Jurkat, Clone E6-1 (cell line): Measurements from ENCODE around the gene ADGRG7.

Experiments
- DNase-seq: peaks from one replicate; pipeline ENCODE4 v3.0.0-alpha.2; 2011; ENCODE audit warnings: low read depth, low spot score
- H3K4me3 ChIP-seq: 2 replicates; pipeline ENCODE4 v1.5.1; 2011; ENCODE audit warnings: mild to moderate bottlenecking, low read length, control low read depth, moderate library complexity

The ADGRG7 gene

GRCh38 chr3:100719136-100719535 lies 109.7 kb downstream of the ADGRG7 start:
- no peak for DNase-seq
- no peak overlapping the region for H3K4me3 ChIP-seq

- no peak overlapping the region for H3K4me3 ChIP-seq
- no peak for DNase-seq
Observed at GRCh38 chr3:100720426-100720825, 111.0 kb downstream of the ADGRG7 start.

- no peak overlapping the region for H3K4me3 ChIP-seq
- DNase-seq: no peak
Observed at GRCh38 chr3:100725935-100726513, 116.6 kb downstream of the ADGRG7 start.

GRCh38 chr3:100726706-100727105 lies 117.3 kb downstream of the ADGRG7 start:
- no peak for DNase-seq

GRCh38 chr3:100730524-100730923 lies 121.1 kb downstream of the ADGRG7 start:
- DNase-seq: no peak
- no peak overlapping the region for H3K4me3 ChIP-seq

More at GRCh38 chr3:100726706-100727105, 117.3 kb downstream of the ADGRG7 start:
- no peak overlapping the region for H3K4me3 ChIP-seq

GRCh38 chr3:100732435-100732834 lies 123.0 kb downstream of the ADGRG7 start:
- no peak for DNase-seq
- no peak overlapping the region for H3K4me3 ChIP-seq

GRCh38 chr3:100737334-100737733 lies 127.9 kb downstream of the ADGRG7 start:
- H3K4me3 ChIP-seq: no peak overlapping the region
- no peak for DNase-seq

- no peak for DNase-seq
- no peak overlapping the region for H3K4me3 ChIP-seq
Observed at GRCh38 chr3:100740207-100740606, 130.8 kb downstream of the ADGRG7 start.

GRCh38 chr3:100743535-100743934 lies 134.1 kb downstream of the ADGRG7 start:
- H3K4me3 ChIP-seq: no peak overlapping the region
- no peak for DNase-seq

- DNase-seq: no peak
- H3K4me3 ChIP-seq: no peak overlapping the region
Observed at GRCh38 chr3:100744671-100745070, 135.3 kb downstream of the ADGRG7 start.
